Measurements from ENCODE around the gene NEK6. TPM values are rescaled to one million over a fixed set of nuclear protein-coding genes. Genes with fewer than 3 reads are reported as not detected.

NEK6 gene
- total and polyA plus RNA-seq, 9 of the 15 experiments (the other 6 are each of a cell fraction or from before 2014, with no cell fraction given), result 3.1 to 19.0 (median 8.4) TPM

- TF ChIP-seq ARNT (IDR thresholded peaks at IDR 0.05) (no peak), ZNF668 (CRISPR knock-in tag; IDR thresholded peaks at IDR 0.05) (no peak), FOXA1 (IDR thresholded peaks at IDR 0.05; ENCODE audit: borderline replicate concordance) (no peak), MYC (IDR thresholded peaks at IDR 0.05; ENCODE audit: low read depth, low read length) (no peak), MYC (CRISPR knock-in tag; IDR thresholded peaks at IDR 0.05; ENCODE audit: borderline replicate concordance, low read depth) (no peak), ZNF140 (CRISPR knock-in tag; IDR thresholded peaks at IDR 0.05) (no peak)
Observed at GRCh38 chr9:124390794-124391658, 133.3 kb downstream of the NEK6 start (continued).

- ATAC-seq (no peak), DNase-seq (ENCODE audit: extremely low read depth in 1 of 4, low spot score in 3 of 4) (no peak), FAIRE-seq (no peak)
- in situ Hi-C loops (cut with MboI), result no loop called here
- POLR2A ChIA-PET, result interaction anchor here (0.6 to 1.9 kb wide), 10 partner anchors 9 to 264 kb away, joined by 3 to 6 read pairs (median 4); no protein-coding TSS in a partner anchor
- H3K27me3 ChIP-seq (ENCODE audit: control insufficient read depth in 2 of 2, insufficient read depth in 2 of 2, low read length in 2 of 2), result no peaks in the 10 kb centered on the region
- intact Hi-C loops (cut with micrococcal nuclease), result loop anchor here (5.0 kb wide), 1 partner anchor 70 kb away; no protein-coding TSS in a partner anchor
- no peak overlapping the region for H2AFZ ChIP-seq (ENCODE audit: low read depth, low read length)
- H3K79me2 ChIP-seq (ENCODE audit: control insufficient read depth, insufficient read depth, low read length), result peaks cover 99% of the 10 kb centered on the region
- H3K27ac ChIP-seq (ENCODE audit: extremely low read depth, low read depth, low read length), result peak overlapping the region; percentile 31; the same call in 2 of the 3 replicates
- CTCF ChIA-PET (ENCODE audit: low intra/inter-chr PET ratio), result no interaction called here
- H3K9ac ChIP-seq (ENCODE audit: insufficient read depth in 1 of 2, low read depth in 2 of 2, low read length in 2 of 2), result peak overlapping the region in 1 of 2 experiments; percentile 7; a peak in 1 of 4 replicates
- peaks cover 26% of the 10 kb centered on the region; the same call in 1 of the 2 replicates for H4K20me1 ChIP-seq (replicated peaks; ENCODE audit: control insufficient read depth, insufficient read depth, low read length)
- no peak overlapping the region for H3K4me3 ChIP-seq
- TF ChIP-seq RFX5 (IDR thresholded peaks at IDR 0.05; ENCODE audit: low read depth, low read length) (no peak), ZKSCAN1 (IDR thresholded peaks at IDR 0.05; ENCODE audit: low read depth, low read length) (no peak), HINFP (tag; conservative IDR thresholded peaks at IDR 0.05; ENCODE audit: low read depth) (no peak), ZNF695 (CRISPR knock-in tag; IDR thresholded peaks at IDR 0.05) (no peak), ZNF316 (IDR thresholded peaks at IDR 0.05) (no peak), CEBPG (CRISPR knock-in tag; IDR thresholded peaks at IDR 0.05) (no peak), CEBPG (tag; conservative IDR thresholded peaks at IDR 0.05 in 1 of 2, IDR thresholded peaks at IDR 0.05 in 1 of 2) (peak in 1 of 2 experiments; percentile 23; a peak in 1 of 4 replicates), TFAM (CRISPR knock-in tag; conservative IDR thresholded peaks at IDR 0.05) (no peak)
- WGBS (ENCODE audit: insufficient coverage, low coverage, missing lambda C conversion rate), result 71% methylated on average over 12 of the region's 12 CpGs
- H3K9me1 ChIP-seq (ENCODE audit: control insufficient read depth, insufficient read depth, low read length), result no peaks in the 10 kb centered on the region
- BruUV-seq (replicated peaks), result no TSS peak
- H3K9me3 ChIP-seq (replicated peaks; ENCODE audit: control insufficient read depth, insufficient read depth, low read depth, low read length), result no peaks in the 10 kb centered on the region
- peaks cover 50% of the 10 kb centered on the region for H3K36me3 ChIP-seq (ENCODE audit: control insufficient read depth, insufficient read depth, low read length)
- H3K4me2 ChIP-seq (ENCODE audit: insufficient read depth, low read length), result peak overlapping the region; percentile 46; the same call in 1 of the 2 replicates
- peaks cover 32 to 63% of the 10 kb centered on the region in 2 experiments for H3K4me1 ChIP-seq (replicated peaks in 1 of 2; ENCODE audit: control insufficient read depth in 2 of 2, insufficient read depth in 2 of 2, low read length in 2 of 2)
Observed at GRCh38 chr9:124392254-124392870, 134.6 kb downstream of the NEK6 start.

Data from K562 (cell line).